Nephron (organoid): ENCODE data around the gene ABCA8.
A peak's percentile ranks its signal among the peaks of the same experiment; 100 is the strongest.
"Not testable (repeated sequence)": the region's sequence is repeated elsewhere in the genome, so short reads cannot be mapped to it uniquely, and the experiment has no call there.

Experiments
- H3K27ac Mint-ChIP-seq, 3 experiments: 2 replicates each; pipeline ENCODE4 v1.8.0; 2020; ENCODE audit warnings: mixed read lengths in 3 of 3, mild to moderate bottlenecking in 2 of 3, moderate library complexity in 1 of 3
- H3K27me3 Mint-ChIP-seq: 2 replicates; pipeline ENCODE4 v1.8.0; 2021; ENCODE audit warnings: low read depth, mild to moderate bottlenecking, moderate library complexity, mixed read lengths
- H3K36me3 Mint-ChIP-seq: 2 replicates; pipeline ENCODE4 v1.8.0; 2020; ENCODE audit warnings: low read depth, mixed read lengths
- H3K4me1 Mint-ChIP-seq: 2 replicates; pipeline ENCODE4 v1.8.0; 2020; ENCODE audit warnings: mixed read lengths
- H3K4me3 Mint-ChIP-seq, 3 experiments: 2 replicates each; pipeline ENCODE4 v1.8.0; 2020; ENCODE audit warnings: mild to moderate bottlenecking in 3 of 3, mixed read lengths in 3 of 3, moderate library complexity in 2 of 3
- H3K9me3 Mint-ChIP-seq: 2 replicates; pipeline ENCODE4 v1.8.0; 2020; ENCODE audit warnings: mixed read lengths
- CTCF ChIP-seq, 3 experiments: fragments of 200-600 bp; sonication (generic); IDR thresholded peaks; one replicate each; pipeline ENCODE4 v1.5.0; 2021; ENCODE audit warnings: antibody characterized with exemption in 3 of 3; ENCODE audit not compliant: unreplicated experiment in 3 of 3

ABCA8 gene

GRCh38 chr17:68954146-68954896, 871 bp downstream of the ABCA8 start:
- Mint-ChIP-seq H3K36me3 (no peaks in the 10 kb centered on the region), H3K4me1 (no peaks in the 10 kb centered on the region), H3K4me3 (no peak overlapping the region), H3K27me3 (no peaks in the 10 kb centered on the region), H3K27ac (no peak overlapping the region), H3K9me3 (no peaks in the 10 kb centered on the region)
- no peak for TF ChIP-seq CTCF (IDR thresholded peaks at IDR 0.05; ENCODE audit: unreplicated experiment in 3 of 3)

GRCh38 chr17:68953340-68953997, 1.7 kb downstream of the ABCA8 start:
- Mint-ChIP-seq H3K27ac (no peak overlapping the region), H3K27me3 (no peaks in the 10 kb centered on the region)

GRCh38 chr17:68950725-68951124, 4.5 kb downstream of the ABCA8 start:
- Mint-ChIP-seq H3K27ac (no peak overlapping the region), H3K27me3 (no peaks in the 10 kb centered on the region), H3K36me3 (no peaks in the 10 kb centered on the region), H3K4me1 (no peaks in the 10 kb centered on the region), H3K4me3 (no peak overlapping the region), H3K9me3 (no peaks in the 10 kb centered on the region)
- no peak for TF ChIP-seq CTCF (IDR thresholded peaks at IDR 0.05; ENCODE audit: unreplicated experiment in 3 of 3)

More at GRCh38 chr17:68953340-68953997, 1.7 kb downstream of the ABCA8 start:
- Mint-ChIP-seq H3K9me3 (no peaks in the 10 kb centered on the region), H3K4me3 (no peak overlapping the region), H3K4me1 (no peaks in the 10 kb centered on the region), H3K36me3 (no peaks in the 10 kb centered on the region)
- TF ChIP-seq CTCF (IDR thresholded peaks at IDR 0.05; ENCODE audit: unreplicated experiment in 3 of 3): no peak

GRCh38 chr17:68947868-68948267, 7.3 kb downstream of the ABCA8 start:
- H3K27ac Mint-ChIP-seq, H3K4me1 Mint-ChIP-seq, H3K36me3 Mint-ChIP-seq, H3K27me3 Mint-ChIP-seq, H3K9me3 Mint-ChIP-seq, H3K4me3 Mint-ChIP-seq: not testable (repeated sequence)

GRCh38 chr17:68944435-68945035, 10.7 kb downstream of the ABCA8 start:
- TF ChIP-seq CTCF (IDR thresholded peaks at IDR 0.05; ENCODE audit: unreplicated experiment in 3 of 3): no peak
- Mint-ChIP-seq H3K27me3 (no peaks in the 10 kb centered on the region), H3K27ac (no peak overlapping the region), H3K4me1 (no peaks in the 10 kb centered on the region), H3K4me3 (peak overlapping the region in 2 of 3 experiments; percentile 14 to 43), H3K36me3 (no peaks in the 10 kb centered on the region), H3K9me3 (no peaks in the 10 kb centered on the region)

GRCh38 chr17:68943812-68944182, 11.4 kb downstream of the ABCA8 start:
- H3K36me3 Mint-ChIP-seq, H3K27ac Mint-ChIP-seq, H3K4me1 Mint-ChIP-seq, H3K4me3 Mint-ChIP-seq, H3K27me3 Mint-ChIP-seq, H3K9me3 Mint-ChIP-seq: not testable (repeated sequence)
